ENCODE measurements around the gene RARRES2. TPM values are rescaled to one million over a fixed set of nuclear protein-coding genes. Genes with fewer than 3 reads are reported as not detected.

The RARRES2 gene
- total RNA-seq, 2 donors from 2014 or later: 86.4 to 178 TPM

DNA sequence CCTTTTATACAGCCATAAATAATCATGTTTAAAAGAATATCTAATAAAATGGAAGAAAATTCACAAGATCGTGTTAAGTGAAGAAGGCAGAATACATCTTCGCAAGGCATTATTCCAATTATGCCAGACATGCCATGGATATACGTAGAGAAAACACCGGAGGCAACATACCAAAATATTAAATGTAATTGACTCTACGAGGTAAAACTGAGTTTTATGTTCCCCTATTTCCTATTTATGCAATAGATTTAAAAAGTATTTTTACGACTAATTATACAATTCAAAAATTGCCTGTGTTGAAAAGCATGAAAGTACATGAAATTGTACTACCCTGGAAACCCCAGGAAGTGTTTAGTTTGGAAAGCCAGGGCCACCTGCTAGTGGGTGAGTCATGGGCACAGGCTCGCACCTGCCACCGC lies 26.3 kb upstream of the RARRES2 start:
- ATAC-seq (peak in 1 of 2 donors; percentile 43), DNase-seq (no peak)
- intact Hi-C loops (cut with DNase I): loop anchor here in 1 of 2 donors (5.0 kb wide), 1 partner anchor 40 kb away; a partner anchor contains a TSS

DNA sequence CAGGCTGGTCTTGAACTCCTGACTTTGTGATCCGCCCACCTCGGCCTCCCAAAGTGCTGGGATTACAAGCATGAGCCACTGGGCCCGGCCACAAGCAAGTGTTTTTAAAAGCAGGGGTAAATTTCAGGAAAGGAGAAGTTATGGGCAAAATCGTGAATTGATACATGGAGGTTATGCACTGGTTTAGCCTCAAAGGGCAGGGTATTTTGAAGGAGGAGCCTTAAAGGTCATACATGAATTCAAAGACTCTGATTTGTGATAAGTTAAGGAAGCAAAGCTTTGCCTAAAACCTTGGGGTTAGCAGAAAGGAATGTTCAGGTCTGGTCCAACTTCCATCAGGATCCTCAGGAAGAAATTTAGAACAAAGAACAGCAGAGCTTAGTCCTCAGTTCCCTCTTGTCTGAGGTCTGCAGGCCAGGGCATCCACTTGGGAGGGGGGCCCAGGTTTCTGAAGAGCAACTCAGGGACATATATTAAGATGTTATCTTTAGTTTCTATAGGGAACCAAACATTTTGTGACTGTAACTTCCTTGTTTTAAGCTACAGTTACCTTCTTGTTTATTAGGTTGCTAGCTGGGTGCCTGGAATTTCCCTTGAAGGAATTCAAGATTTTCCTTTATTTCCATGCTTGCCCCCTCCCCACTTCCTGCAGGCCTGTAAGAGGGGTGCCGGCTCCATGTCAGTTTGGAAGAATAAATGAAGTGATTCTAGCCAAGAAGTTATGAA lies 24.4 kb upstream of the RARRES2 start:
- intact Hi-C loops (cut with DNase I): loop anchor here in 1 of 2 donors (5.0 kb wide), 1 partner anchor 41 kb away; a partner anchor contains a TSS
- ATAC-seq (no peak), DNase-seq (no peak)

DNA sequence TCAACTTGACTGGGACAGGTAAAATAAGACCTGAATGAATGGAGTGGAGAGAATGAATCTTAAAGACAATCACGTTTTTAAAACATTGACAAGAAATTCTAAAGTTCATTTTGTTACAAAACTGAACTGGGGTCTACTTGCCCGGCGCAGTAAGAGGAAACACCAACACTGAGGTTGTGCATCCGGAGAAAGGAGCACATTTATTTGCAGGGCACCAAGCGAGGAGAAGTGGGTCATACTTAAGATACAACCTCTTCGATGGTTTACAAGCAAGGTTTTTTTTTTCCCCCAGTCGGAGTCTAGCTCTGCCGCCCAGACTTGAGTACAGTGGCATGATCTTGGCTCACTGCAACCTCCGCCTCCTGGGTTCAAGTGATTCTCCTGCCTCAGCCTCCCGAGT lies 23.8 kb upstream of the RARRES2 start:
- intact Hi-C loops (cut with DNase I): loop anchor here in 1 of 2 donors (5.0 kb wide), 1 partner anchor 42 kb away; a partner anchor contains a TSS
- DNase-seq (no peak), ATAC-seq (no peak)

DNA sequence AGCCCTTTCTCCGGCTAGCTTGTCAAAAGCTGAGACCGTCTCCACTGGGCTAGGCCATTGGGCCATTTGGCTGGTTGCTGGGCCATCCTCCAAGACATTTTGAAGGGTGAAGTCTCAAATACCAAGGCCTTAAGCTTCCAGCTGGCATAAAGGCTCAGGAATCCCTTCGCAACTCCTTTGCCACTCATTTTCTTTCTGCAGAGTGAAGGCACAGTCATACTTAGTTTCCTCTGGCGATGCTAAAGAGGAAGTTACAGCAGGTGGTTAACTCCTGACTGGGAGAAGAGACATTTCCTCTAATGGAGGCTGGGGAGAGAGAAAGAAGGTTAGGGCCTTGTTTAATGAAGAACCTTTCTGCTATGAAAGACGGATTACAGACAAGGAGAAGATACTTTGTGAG lies 22.4 kb upstream of the RARRES2 start:
- intact Hi-C loops (cut with DNase I): loop anchor here in 1 of 2 donors (5.0 kb wide), 1 partner anchor 58 kb away; no protein-coding TSS in a partner anchor
- ATAC-seq: no peak
- DNase-seq: no peak

DNA sequence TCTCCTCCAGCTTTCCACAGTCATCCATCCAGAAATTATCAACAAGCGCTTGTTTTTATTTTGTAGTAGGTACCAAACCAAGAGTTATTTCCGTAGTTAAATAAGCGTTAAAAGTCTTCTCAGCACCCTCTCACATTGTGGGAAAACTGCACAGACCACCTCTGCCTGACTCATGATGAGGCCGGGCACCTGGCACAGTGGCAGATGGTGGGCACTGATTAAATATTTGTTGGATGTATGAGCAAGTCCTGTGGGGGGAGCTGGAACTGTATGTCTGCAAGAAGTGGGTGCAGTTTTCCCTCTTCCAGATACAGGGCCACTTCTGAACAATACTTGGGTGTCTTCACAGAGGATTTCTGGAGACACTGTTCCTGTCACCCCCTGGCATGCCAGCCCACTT lies 21.9 kb upstream of the RARRES2 start:
- no peak for ATAC-seq
- intact Hi-C loops (cut with DNase I): loop anchor here in 1 of 2 donors (5.0 kb wide), 1 partner anchor 59 kb away; no protein-coding TSS in a partner anchor

DNA sequence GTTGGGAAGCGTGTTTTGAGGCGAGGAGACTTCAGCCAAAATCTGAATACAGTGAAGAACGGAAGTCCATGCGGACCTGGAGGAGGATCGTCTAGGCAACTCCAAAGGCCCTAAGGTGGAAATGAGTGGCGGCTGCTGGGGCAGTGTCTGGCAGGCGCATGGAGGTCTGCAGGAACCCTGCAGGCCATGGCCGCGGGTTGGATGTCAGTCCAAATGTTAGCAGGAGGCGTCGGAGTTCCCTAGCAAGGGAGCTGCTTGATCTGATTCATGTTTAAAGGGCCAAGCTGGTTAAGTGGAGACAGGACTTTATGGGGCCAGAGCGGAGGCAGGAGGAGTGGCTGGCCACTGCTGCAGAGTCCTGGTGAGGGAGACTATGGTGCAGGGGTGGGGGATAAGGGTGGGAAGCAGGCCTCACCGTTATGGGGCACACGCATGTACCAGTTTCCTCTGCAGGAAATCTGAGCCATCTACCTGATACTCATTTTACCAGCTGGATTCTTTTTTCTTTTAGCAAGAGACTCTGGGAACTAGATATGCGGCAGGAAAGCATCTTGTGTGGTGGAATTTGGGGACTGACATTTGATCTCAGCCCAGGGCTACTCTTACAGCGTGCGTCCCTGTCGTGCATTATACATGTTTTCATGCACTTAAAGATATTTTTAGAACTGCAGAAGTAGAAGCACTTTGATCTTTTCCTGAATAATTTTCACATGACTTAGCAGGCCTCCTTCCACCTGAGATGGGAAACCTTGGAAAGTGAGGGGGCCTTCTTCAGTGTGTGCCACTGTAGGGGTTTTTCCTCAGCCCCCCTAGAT lies 20.6 kb upstream of the RARRES2 start:
- intact Hi-C loops (cut with DNase I): loop anchor here in 1 of 2 donors (5.0 kb wide), 1 partner anchor 60 kb away; no protein-coding TSS in a partner anchor
- no peak for DNase-seq
- peak in 1 of 2 donors; percentile 32 for ATAC-seq

More for the DNA sequence above, 21.9 kb upstream of the RARRES2 start:
- no peak for DNase-seq

DNA sequence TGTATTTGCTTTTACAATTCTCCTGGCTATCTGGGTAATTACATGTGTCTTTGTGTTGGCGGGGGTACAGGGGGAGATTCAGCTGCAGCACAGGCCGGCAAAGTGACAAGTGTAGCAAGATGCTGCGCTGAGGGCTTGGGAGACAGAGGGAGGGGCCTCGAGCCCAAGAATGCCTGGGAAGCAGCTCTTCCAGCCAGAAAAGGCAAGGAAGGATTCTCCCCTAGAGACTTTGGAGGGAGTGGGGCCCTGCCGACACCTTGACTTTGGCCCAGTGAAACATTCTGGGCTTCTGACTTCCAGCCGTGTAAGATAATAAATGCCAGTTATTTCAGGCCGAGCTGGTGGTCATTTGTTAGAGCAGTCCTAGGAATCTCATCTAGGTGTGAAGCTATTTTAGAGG lies 20.0 kb upstream of the RARRES2 start:
- DNase-seq (no peak), ATAC-seq (peak in 1 of 2 donors; percentile 36)
- intact Hi-C loops (cut with DNase I): loop anchor here in 1 of 2 donors (5.0 kb wide), 1 partner anchor 61 kb away; no protein-coding TSS in a partner anchor

DNA sequence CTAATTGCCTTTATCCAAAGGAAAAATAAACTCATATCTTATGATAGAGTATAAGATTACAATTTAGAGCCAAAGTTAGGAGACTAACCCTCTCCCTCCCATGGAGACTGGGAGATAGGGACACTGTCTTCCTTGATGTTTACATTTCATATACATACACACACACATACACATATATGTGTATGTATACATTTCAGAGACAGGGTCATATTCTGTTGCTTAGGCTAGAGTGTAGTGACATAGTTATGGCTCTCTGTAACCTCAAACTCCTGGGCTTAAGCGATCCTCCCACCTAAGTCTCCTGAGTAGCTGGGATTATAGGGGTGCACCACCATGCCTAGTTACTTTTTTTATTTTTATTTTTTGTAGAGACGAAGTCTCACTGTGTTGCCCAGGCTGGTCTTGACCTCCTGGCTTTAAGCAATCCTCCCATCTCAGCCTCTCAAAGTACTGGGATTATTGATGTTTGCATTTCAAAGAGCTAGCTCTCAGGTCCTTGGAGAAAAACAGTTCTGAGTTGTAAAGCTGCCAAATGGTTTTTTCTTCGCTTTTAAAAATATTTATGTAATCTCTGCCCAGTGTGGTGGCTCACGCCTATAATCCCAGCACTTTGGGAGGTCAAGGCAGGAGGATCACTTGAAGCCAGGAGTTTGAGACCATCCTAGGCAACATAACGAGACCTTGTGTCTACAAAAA lies 19.1 kb upstream of the RARRES2 start:
- no peak for ATAC-seq
- intact Hi-C loops (cut with DNase I): loop anchor here in 1 of 2 donors (5.0 kb wide), 1 partner anchor 62 kb away; no protein-coding TSS in a partner anchor
- DNase-seq: no peak

DNA sequence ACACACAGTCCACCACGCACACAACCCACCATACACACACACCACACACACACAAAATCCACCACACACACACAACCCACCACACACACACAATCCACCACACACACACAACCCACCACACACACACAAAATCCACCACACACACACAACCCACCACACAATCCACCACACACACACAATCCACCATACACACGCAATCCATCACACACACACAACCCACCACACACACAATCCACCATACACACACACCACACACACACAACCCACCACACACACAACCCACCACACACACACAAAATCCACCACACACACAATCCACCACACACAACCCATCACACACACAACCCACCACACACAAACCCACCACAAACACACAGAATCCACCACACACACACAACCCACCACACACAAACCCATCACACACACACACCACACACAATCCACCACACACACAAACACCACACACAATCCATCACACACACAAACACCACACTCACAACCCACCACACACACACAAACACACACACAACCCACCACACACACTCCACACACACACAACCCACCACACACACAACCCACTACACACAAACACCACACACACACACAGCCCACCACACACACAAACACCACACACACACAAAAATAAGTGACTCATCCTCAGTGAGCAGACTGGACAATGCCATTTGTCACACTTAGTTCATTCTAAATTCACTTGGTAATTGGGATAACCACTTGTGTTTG lies 18.4 kb upstream of the RARRES2 start:
- DNase-seq: no peak

DNA sequence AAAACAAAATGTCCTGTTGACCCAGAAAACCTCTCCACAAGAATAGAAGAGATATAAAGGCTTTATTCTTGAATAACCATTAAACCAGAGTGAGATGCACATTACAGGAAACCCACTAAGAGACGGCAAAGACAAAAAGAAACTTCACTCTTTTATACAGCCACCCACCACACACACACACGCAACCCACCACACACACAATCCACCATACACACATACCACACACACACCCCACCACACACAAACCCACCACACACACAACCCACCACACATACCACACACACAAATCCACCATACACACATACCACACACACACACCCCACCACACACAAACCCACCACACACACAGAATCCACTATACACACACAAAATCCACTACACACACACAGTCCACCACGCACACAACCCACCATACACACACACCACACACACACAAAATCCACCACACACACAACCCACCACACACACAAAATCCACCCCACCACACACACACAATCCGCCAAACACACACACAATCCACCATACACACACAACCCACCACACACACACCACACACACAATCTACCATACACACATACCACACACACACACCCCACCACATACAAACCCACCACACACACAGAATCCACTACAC lies 17.7 kb upstream of the RARRES2 start:
- no peak for ATAC-seq
- DNase-seq: no peak
- intact Hi-C loops (cut with DNase I): loop anchor here in 1 of 2 donors (5.0 kb wide), 1 partner anchor 63 kb away; no protein-coding TSS in a partner anchor

More for the DNA sequence above, 18.4 kb upstream of the RARRES2 start:
- ATAC-seq: no peak
- intact Hi-C loops (cut with DNase I): loop anchor here (5.0 kb wide), 1 partner anchor 63 kb away; no protein-coding TSS in a partner anchor

DNA sequence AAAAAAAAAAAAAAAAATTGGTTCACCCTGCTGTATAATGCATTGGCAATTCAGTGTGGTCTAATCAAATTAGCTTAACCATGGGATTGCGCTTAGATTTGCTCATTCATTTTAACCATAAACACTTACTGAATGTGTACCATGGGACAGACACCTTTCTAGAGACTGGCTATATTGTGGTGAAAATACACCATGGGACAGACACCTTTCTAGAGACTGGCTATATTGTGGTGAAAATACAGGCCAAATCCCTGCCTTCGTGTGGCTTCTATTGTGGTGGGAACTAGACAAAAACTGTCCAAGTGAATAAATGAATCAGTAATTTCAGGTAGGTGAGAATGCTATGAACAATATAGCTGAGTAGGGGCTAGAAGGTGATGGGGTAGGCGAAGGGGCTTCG lies 17.0 kb upstream of the RARRES2 start:
- ATAC-seq (no peak), DNase-seq (no peak)
- intact Hi-C loops (cut with DNase I): loop anchor here in 1 of 2 donors (5.0 kb wide), 1 partner anchor 64 kb away; no protein-coding TSS in a partner anchor

DNA sequence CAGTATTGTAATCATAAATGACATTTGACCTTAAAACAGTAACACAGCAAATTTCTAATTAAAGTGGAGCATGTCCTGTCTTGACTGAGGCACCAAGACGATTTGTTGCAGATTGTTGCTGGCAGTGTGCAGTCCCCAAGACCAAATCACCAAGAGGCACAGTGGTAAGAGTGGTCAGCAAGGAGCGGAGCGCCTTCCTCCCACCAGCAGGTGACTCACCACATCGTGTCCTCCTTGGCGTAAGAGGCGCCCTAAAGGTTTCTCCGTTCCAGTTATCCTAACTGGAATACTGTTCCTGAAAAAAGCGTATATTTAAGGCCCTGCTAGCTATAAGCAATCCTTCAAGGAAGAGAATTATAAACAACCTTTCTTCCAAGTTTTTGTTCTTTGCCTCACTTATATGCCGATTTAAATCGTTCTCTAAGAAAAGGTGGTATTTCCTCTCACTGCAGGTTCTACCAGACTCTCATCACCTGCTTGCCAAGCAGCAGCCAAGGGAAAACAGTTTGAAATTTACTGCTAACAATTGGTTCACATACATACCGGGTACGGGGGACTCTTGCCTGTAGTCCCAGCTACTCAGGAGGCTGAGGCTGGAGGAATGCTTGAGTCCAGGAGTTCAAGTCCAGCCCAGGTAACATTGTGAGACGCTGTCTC lies 16.5 kb upstream of the RARRES2 start:
- intact Hi-C loops (cut with DNase I): loop anchor here in 1 of 2 donors (5.0 kb wide), 1 partner anchor 64 kb away; no protein-coding TSS in a partner anchor
- no peak for ATAC-seq
- DNase-seq: no peak

DNA sequence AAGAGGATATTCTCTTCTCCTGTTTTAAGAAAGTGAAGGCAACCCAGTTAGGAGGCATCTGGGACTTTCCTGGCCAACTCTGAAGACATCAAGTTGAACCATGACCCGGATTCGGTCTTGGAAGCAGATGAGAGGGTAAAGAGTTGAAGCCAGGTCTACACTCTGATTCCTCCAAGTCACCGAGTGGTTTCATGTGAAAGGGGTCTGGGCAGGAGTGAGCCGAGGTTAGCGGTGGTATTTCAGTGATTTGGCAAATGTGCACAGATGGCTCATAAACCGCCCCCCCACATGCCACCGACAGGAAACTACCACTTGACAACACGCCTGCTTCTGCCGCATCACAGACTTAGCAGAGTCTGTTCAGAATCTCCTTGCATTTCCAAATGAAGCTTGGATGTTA lies 15.8 kb upstream of the RARRES2 start:
- intact Hi-C loops (cut with DNase I): loop anchor here in 1 of 2 donors (5.0 kb wide), 1 partner anchor 65 kb away; no protein-coding TSS in a partner anchor
- ATAC-seq (peak in 1 of 2 donors; percentile 43), DNase-seq (no peak)

DNA sequence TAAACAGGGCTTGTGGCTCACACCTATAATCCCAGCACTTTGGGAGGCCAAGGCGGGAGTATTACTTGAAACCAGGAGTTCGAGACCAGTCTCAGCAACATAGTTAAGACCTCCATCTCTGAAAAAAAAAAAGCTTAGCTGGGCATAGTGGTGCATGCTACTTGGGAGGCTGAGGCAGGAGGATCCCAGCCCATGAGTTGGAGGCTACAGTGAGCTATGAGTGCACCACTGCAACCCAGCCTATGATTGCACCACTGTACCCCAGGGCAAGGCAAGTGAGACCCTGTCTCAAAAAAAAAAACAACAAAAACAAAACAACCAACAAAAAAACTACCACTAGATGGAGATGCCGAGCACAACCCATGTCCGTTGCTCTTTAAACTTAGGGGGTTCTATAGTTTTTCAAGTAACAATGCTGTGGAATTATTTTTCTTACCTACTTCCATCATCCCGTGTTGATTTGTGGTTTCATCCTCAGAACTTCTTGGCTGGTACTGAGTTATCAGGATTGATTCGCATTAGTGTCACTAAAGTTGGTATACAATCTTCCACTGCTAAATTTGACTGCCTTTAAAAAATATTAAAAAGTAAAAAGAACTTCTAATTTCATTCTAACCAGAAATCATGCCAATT lies 15.0 kb upstream of the RARRES2 start:
- DNase-seq (no peak), ATAC-seq (no peak)
- intact Hi-C loops (cut with DNase I): loop anchor here in 1 of 2 donors (5.0 kb wide), 1 partner anchor 66 kb away; no protein-coding TSS in a partner anchor

DNA sequence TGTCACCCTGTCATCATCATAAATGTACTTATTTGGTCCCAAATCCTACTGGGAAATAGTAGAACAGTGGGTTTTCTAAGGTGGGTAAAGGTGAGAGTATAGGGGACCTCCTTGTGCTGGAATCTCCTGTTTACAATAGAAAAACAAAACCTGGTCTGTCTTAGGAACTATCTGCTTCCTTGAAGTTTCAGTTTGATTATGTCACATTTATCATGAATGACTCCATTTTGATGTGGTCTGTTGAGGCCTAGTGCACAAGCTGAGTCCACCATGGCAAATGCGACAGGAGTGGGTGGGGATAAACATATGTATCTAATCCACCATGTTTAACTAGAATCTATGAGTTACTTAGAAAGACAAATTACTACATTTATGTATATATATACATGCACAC lies 14.2 kb upstream of the RARRES2 start:
- DNase-seq (no peak), ATAC-seq (no peak)
- intact Hi-C loops (cut with DNase I): loop anchor here in 1 of 2 donors (5.0 kb wide), 1 partner anchor 67 kb away; no protein-coding TSS in a partner anchor

DNA sequence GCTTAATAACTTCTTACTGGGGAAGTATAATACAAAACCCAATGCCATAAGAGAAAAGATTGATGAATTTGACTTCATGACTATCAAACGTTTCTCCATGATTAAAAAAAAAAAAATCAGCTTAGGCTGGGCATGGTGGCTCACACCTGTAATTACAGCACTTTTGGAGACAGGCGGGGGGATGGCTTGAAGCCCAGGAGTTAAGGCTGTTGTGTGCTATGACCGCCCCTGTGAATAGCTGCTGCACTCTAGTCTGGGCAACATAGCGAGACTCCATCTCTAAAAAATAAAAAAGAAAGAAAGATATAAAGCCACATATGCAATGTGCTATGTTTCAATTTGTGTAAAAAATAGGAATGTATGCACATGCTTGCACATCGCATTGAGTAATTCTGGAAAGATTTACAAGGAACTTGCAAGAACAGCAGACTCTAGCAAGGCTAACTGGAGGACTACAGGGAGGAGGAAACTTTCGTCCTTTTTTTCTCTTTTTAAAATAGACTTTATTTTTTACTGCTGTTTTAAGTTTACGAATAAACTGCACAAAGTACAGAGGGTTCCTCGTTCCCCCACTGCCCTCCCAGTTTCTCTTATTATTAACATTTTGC lies 10.3 kb upstream of the RARRES2 start:
- DNase-seq (no peak), ATAC-seq (no peak)
- intact Hi-C loops (cut with DNase I): no loop called here
